Stimulated activated CD4-positive, alpha-beta T cell treated with anti-CD3 and anti-CD28 coated beads, Interleukin-15, amount 100 ng/mL, for 48 hours (primary cell): ENCODE results near the gene BCCIP.

Experiments used
- DNase-seq, 2 donors: peaks; one replicate each; pipeline ENCODE4 v3.0.0-alpha.2; 2020; ENCODE audit warnings: low read depth in 2 of 2

Gene BCCIP

DNA sequence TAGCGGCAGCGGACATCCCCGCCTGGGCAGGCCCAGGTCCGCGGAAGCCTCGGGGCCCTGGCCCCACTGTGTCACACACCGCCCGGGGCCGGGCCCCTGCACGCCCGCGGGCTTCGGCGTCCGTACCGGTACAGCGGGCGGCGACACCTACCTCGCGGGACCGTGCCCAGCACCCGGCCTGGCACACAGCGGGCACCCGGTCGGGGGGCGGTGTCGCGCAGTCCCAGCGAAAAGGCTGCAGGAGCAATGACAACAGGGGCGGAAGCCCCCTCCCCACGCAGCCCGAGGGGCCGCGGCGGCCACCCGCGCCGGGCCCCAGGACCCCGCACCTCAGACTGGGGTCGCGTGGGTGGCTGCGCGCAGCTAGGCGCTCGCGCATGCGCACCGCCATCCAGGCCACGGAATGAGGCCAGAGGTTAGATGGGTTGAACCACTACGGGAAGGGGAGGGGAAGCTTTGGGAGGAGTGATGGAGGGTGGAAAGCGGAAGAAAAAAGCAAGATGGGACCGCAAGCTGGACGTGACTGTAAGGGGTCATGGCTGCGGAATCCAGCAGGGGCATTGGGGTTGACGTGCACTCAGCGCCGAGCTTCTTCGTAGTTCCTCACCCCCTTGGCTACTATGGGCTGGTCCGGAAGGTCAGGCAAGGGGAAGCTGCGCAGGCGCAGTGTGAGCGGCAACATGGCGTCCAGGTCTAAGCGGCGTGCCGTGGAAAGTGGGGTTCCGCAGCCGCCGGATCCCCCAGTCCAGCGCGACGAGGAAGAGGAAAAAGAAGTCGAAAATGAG is at the start of gene BCCIP, which contains the start of gene UROS:
TSS of gene BCCIP (plus strand) at position 669 of the 785 bp plus-strand sequence. CDS start at position 681, 12 bp downstream.
TSS of gene UROS (minus strand) at position 381 of the 785 bp plus-strand sequence. CDS start 6,759 bp downstream, outside the sequence.
- peak; percentile 81 to 89 for DNase-seq

DNA sequence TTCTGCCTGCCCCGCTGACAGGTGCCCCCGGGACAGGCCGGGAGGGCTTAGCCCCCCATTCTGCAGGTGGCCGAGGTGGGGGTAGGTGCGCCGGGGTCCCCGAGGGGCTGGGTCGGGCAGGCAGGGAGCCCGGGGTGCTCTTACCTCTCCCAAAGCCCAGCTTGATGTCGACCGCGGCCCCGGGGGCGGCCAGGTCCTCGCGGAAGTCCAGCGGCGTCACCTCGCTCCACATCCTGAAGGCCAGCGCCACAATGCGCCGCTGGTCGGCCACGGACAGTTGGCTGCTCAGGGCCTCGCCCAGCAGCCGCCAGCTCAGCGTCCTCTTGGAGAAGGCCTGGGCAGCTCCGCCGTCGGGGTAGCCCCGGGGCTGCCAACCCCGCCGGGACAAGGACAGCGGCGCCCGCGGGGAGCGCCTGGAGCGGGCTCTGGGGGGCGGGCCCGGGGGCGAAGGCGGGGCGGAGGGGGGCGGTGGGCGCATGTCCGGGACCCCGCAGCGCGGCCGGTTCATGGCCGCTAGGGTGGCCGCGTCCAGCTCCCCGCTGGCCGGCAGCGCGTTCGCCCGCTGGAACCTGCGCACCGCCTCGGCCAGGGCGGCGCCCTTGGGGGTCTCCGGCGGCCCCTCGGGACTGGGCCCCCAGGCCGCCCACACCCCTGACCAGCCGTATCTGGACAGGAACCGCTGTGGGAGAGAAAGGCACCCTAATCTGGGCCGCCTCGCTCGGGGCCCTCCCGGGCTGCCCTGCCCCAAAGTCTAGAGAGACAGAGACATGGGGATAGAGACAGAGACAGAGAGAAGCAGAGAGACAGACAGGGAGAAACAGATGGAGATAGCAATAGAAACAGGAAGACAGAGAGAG is 49.4 kb upstream of the BCCIP start:
- no peak for DNase-seq

DNA sequence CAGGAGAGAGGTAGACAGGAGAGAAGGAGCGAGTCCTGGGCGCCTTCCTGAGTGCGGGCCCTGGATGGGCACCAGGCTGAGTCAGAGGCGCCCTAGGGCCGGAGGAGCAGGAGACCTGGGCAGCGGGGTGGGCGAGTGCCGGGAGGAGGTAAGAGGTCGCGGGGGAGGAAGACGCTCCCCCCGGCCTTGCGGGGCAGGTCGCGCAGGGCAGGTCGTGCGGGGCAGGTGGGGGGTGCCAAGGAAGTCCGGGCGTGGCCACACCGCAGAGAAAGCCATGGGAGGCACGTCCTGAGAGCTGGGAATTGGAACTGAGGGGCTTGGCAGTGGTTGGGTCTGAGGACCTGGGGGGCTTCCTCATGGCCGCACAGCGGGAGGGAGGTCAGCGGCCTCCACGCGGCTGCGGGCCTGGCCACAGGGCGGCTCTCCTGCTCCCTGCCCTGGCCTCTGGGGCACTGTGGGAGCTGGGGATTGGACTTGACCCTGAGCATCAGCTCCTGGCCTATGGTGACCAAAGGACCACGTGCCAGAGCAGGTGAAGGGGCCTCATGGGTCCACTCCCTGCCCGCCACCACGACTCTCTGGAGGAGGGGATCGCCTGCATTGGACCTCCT is 48.7 kb upstream of the BCCIP start:
- no peak for DNase-seq

DNA sequence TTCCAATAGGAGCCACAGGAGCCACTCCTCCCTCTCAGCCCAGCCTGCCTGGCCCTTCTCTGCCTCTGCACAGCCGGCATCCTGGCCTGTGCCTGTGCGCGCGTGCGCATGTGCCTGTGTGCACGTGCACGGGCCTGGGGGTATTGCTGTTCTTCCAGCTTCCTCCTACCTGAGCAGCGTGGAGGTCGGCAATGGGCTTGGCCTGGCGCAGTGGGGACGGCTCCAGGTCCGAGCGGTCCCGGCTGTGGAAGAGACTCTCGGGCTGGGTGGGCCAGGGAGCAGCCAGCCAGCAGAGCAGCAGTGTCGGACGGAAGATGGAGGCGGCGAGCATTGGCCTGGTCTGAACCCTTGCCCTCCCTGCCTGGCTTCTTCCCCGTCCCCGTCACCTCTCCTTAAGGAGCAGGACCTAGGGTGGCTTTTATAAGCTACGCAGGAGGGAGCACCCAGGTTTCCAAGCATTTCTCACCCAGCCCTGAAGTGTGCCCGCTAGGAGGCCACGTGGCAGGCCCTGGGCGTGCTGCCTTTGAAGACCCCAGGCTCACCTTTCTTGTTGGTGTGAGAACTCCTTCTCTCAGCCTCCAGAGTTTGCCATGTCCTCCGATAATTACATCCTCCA is 47.7 kb upstream of the BCCIP start, which contains the start of gene MMP21:
TSS of gene MMP21 (minus strand) at position 331 of the 616 bp plus-strand sequence. CDS start at position 331, 0 bp downstream.
- no peak for DNase-seq

DNA sequence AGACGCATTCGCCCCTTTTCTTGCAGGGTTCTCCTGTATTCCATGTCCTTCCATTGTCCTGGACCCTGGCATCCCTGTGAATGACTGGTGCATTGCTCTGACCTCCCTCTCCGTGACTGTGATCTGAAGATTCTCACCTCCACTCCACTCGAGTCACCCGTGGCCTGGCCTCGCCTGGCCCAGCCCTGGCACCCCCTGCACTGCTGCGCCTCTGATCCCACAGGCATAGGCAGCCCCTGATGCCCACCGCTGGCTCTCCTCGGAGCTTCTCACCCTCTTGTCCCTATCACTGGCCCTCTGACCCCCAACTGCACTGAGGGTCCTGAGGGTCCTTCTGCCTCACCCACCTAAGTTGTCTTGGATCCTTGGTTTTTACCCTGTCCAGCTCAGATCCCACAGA is 45.5 kb upstream of the BCCIP start:
- no peak for DNase-seq

DNA sequence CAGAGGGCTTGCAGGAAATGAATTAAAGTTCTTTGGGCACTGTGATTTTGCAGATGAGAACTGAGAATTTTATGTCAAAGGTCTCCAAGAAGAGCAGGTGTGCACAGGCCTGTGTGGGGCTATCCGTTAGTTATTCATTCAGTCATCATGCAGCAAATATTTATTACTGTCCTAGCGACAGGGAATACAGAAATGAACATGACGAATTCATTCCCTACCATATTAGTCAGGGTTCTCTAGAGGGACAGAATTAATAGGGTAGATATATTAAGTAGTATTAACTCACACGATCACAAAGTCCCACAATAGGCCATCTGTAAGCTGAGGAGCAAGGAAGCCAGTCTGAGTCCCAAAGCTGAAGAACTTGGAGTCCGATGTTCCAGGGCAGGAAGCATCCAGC is 44.8 kb upstream of the BCCIP start:
- DNase-seq = no peak

DNA sequence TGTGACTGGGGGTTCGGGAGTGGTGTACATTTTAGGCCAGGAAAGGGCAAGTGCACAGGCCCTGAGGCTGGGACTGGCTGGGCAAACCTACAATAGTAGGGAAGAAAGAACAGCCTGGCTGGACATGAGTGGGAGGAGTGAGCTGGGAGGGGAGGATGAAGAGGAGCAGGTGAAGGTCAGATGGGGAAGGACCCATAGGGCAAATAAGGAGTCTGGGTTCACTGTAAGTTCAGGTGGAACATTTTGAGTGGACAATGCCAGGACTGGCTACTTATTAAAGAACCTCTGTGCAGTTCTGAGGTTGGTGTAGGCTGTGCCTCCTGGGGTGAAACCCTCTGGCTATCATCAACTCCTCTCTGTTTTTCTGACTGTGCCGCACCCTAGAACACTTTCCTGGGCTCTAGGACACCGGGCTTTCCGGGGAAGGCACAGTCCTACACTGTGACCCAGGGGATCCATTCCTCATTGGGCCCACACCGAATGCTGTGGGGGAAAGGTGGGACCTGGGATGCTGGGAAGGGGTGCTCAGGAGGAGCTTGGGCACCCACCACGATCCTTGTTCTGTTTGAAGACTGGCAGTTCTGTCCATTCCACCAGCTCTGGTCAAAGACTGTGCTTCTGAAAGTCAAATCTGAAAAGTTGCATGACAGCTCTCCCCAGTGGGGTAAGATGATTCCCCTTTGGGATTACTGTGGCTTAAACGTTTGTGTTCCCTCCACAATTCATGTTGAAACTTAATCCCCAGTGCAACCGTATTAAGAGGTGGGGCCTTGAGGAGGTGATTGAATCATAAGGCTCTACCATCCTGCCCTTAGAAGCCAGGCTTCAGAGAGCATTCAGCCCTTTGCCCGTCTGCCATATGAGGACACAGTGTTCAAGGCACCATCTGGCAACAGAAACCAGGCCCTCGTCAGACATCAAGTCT is 43.7 kb upstream of the BCCIP start:
- DNase-seq = no peak

DNA sequence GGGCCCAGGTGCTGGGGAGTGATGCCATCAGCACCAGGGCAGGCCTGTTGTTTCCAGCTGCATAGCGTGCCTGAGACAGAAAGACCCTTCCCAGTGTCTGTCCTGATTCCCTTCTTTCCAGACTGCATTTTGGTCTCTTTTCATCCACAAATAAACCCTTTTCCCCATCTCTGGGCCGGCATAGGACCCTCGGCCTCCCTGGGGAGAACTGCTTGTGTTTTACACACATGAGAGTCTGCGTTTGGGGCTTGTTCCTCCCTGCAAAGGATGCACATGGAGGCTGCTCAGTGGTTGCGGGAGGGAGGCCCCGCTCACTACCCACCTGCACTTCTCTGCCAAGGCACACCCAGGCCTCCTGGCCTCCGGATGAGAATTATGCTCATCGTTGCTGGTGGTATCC is 42.0 kb upstream of the BCCIP start:
- no peak for DNase-seq

DNA sequence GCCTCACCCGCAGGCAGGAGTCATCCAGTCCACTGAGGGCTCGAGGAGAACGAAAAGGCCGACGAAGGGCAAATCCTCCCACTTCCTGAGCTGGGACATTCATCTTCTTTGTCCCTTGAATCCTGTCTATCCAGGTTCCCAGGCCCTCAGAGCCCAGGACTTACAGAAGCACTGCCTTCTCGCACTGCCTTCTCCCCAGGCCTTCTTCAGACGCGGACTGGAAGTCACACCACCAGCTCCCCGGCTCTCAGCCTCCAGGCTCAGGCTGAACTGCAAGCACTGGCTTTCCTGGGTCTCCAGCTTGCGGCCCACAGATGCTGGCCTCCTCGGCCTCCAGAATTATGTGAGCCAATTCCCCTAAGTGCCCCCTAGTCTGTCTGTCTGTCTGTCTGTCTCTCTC is 41.3 kb upstream of the BCCIP start:
- no peak for DNase-seq

DNA sequence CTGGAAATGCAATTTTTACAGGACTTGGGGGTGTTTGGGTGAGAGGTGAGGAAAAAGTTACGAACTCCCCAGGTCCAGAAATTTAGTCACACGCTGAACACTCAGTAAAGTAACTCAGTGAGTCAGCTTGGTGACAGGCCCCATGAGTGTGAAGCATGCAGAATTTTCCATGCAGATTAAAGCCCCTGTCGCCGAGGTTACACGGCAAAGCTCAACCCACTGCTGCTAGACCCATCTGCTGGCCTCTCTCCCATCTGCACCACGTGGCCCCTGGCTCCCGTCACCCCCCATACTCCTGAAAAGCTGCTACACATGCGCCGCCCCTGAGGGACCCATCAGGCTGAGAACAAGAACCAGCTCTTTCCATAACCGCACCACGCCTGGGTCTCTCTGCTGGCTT is 40.7 kb upstream of the BCCIP start:
- DNase-seq = no peak

DNA sequence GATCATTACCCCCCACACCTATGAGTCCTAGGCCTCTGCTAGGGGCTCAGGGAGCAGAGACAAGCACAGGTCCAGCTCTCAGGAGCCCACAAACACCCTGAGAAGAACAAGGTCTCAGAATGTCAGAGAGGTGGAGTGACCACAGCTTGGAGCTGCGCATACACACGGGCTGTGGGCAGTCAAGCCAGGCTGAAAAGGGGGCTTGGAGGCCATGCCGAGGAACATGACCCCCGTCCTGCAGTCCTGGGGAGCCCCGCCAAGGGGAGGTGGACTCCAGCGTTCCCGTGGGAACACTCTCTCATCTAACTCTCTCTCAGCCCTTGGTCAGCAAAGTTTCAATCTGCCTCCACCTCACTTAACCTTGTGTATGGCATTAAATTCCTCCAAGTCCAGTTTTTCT is 39.9 kb upstream of the BCCIP start:
- no peak for DNase-seq

DNA sequence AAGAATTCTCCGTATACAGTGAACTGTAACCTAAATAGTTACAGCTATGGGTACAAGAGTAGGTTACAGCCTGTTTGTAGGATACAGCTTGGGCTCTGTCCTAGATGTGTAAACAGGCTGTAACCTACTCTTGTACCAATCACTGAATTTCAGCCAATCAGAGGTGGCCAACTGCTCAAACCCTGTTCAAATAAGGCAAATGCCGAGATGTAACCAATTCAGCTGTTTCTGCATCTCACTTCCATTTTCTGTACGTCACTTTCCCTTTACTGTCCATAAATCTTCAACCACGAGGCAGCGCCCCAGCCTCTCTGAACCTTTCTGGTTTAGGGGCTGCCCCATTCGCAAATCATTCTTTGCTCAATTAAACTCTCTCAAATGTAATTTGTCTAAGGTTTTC is 39.4 kb upstream of the BCCIP start:
- no peak for DNase-seq

DNA sequence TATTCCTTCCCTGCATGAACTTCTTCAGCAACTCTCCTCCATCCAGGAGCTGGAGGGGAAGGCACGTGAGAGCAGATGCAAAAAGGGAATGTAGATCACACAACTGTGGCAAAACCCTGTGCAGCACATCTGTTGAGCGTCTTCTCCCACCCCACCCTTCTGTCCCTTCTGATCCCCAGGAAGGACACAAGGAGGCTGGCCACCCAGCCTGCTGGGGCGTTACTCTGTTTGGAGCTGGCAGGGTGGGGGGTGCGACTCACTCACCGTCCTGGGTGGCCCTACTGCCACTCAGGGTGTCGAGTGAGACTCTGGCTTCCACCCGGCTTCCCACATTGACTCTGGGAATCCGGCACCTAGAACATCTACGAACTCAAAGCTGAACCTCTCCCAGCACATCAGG is 37.6 kb upstream of the BCCIP start:
- DNase-seq = no peak

DNA sequence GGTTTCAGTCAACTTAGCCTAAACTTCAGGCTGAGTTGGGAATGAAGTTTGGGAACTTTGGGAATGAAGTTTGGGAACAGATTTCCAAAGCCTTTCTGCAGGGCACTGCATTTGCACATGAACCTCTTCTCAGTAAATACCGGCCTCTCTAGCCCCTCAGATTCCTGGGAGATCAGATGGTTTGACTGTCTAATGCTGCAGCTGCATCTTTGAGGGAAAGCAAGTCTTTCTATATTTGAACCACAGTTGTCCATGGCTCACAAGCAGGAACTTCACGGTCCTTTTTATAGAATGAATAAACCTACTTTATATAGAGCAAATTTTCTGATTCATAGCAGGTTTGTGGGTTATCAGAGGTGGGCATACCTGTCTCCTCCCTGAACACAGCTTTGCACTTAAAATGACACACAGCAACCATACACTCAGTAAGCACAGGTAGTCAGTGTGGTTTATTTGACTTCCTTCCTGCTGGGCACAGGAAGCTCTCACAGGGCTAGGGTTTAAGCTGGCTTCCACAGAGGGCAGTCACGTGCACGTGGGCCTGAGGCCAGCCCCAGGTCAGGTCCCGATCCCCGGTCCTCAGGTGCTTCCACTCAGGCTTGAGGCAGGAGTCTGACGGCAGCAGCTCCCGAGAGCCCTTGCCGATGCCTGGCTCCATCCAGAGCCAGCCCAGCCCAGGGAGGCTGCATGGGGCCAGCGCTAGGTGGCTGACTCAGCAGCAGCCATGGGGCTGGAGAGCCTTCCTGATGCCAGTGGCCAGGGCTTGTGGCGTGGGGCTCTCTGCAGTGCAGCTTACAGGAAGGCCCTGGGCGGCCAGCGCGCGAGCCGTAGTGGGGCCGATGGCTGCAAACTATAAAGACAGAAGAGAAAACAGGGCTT is 35.0 kb upstream of the BCCIP start:
- DNase-seq = no peak

DNA sequence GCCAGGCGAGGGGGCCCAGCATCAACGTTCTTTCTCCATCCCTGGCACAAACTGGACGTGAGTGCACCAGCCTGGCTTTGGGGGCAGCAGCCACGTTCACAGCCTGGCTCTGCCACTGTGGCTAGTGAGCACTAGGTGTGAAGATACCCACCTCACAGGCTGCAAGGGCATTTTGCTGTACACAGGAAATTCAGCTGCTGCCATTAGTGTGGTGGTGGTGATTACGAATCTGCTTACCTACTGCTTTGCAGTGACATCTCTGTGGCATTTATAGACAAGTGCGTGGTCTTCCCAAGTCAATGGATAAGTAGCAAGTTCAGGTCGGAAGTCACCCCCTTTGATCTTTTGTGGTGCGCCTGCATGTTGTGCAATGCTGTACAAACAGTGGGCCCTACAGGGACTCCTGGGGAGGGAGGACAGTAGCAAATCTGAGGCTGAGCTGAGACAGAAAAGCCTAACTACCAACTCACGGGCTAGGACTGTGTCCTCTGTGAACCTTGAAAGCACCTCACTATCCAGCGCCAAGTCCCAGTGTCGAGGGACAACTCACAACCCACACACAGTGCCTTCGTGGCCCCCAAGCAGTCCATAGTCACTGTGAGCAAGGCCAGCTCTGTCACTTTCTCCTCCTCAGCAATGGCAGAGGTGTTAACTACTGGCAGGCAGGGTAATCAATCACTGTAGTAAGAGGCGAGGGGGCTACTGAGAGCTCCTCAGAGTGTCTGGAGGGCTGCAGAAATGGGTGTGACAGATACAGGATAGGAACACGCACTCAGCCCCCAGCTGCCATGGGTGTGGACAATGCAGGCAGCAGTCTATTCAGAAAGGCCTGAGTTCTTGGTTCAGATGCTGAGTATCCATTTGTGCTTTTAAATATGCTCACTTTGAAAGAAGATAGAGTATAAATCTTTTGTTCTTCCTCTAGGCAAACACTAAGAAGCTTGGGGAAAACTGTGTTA is 30.7 kb upstream of the BCCIP start:
- no peak for DNase-seq

DNA sequence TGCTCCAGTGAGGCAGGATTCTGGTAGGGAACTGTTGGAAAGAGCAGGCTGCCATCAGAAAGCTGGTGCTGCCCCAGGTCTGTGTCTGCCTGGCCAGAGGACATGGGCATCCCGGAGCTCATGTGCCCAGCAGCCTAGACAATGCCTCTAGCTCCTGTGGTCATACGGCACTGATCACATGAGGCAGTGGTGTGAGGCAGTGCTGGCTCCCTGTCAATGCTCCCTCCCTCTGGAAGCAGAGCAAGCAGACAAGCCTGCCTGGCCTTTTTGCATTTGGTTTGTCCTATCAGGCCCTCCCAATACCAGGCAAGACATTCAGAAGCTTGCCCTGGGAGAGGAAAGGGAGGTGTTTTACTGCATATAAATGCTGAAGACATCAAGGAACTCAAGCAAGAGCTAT is 28.2 kb upstream of the BCCIP start:
- DNase-seq = no peak

DNA sequence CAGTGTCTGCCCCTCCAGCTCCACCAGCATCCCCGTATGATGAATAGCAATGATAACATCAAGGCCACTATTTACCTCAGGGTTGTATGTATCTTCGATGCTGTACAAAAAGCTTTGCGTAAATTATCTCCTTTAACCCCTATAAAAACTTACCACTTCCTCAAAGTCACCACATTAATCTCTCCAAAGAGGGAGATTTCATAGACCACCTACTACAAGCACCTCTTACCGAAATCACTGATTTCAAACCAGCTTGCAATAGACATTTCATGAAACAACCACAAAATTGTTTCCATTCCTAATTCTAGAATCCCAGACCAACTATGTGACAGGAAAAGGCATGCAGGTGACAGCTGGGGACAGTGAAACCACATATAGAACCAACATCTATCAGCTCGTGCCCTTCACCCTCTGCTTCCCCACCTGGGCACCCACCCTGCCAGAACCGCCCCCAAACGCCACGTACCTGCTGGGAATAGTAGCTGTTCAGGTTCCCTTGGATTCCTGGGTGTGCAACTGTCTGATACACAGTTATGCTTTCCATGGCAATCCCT is 27.6 kb upstream of the BCCIP start:
- DNase-seq = no peak

DNA sequence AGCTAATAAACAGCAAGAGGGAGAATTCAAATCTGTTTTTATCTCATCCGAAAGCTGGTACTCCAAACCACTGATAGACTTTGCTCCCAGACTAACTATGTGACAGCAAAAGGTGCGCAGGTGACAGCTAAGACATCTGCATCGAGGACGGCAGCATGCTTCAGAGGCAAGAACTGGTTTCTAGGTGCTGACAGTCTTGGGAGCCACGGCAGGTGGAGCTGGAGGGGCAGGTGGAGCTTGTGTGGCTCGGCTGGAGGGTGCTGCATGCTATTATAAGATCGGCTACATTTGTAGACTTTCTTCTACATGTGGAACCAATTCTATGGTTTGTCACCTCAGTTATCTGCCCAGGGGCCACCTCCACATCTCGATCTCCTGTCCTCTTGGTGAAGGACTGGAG is 25.9 kb upstream of the BCCIP start:
- DNase-seq = no peak
